Astrocyte of the spinal cord (primary cell): Measurements from ENCODE around the gene MEGF8.

Experiments used
- DNase-seq: peaks from one replicate; pipeline ENCODE4 v3.0.0; 2011; ENCODE audit warnings: low read depth, low spot score
- H3K4me3 ChIP-seq: 2 replicates; pipeline ENCODE4 v1.5.1; 2011; ENCODE audit warnings: low read depth, mild to moderate bottlenecking, low read length, moderate library complexity
- CTCF ChIP-seq: IDR thresholded peaks from 2 replicates; pipeline ENCODE4 v1.5.1; 2012; ENCODE audit warnings: low read depth, mild to moderate bottlenecking, low read length, inconsistent platforms
- in situ Hi-C: cut with HindIII; loops from 2 replicates; pipeline ENCODE4 v1.10.0; 2017; ENCODE audit warnings: low sequenced_read_pairs

Gene MEGF8

GRCh38 chr19:42313840-42314755 is 11.3 kb upstream of the MEGF8 start:
- TF ChIP-seq CTCF = no peak
- H3K4me3 ChIP-seq = no peak overlapping the region
- in situ Hi-C loops = no loop called here
- DNase-seq = no peak

DNA sequence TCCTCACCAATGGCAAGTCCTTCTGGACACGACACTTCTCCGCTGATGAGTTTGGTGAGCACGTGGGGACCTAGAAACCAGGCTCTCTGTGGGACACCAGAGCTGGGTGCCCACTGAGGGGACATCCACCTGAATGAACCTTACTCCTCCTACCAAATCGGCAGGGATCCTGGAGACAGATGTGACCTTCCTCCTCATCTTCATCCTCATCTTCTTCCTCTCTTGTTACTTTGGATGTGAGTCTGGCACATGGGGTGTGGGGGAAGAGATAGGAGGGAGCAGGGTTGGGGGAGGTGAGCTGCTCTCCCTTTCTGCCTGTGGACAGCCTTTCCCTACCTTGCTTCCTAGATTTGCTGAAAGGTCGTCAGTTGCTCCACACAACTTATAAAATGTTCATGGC is 10.4 kb upstream of the MEGF8 start:
- no peak for TF ChIP-seq CTCF
- H3K4me3 ChIP-seq = no peak overlapping the region
- DNase-seq = no peak
- in situ Hi-C loops = no loop called here

GRCh38 chr19:42316223-42317211 is 8.9 kb upstream of the MEGF8 start:
- H3K4me3 ChIP-seq = no peak overlapping the region
- no peak for DNase-seq
- in situ Hi-C loops = no loop called here
- TF ChIP-seq CTCF = no peak

DNA sequence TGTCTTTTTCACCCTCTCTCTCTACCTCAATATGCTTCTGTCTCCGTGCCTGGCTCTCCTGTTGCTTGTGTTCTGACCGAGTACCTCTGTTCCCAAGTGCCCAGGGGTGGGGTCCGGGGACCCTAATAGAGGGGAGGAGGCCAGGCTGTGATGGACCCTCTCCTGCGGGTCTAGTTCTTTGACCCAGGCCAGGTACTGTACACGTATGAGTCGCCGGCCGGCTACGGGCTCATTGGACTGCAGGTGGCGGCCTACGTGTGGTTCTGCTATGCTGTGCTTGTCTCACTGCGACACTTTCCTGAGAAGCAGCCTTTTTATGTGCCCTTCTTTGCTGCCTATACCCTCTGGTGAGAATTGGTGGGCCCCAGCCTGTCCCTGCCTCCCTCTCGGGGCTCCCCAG is 7.9 kb upstream of the MEGF8 start:
- no peak for TF ChIP-seq CTCF
- H3K4me3 ChIP-seq = no peak overlapping the region
- no peak for DNase-seq
- in situ Hi-C loops = no loop called here

DNA sequence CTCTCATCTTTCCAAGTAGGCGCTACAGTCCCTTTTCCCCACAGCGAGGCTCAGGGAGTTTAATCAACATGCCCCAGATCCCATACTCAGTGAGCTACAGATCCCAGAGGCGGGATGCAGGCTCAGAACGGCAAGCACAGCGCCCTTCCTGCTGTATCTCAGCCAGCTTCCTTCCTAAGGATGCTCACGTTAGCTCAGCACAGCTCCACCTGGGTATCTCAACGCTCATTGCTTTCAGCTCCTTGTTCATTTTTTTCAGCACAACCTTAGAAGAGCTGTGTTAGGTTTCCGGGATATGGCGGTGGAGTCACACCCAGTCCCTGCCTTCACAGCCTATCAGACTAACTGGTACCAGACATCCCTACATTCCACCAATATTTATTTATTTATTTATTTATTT is 3.1 kb upstream of the MEGF8 start:
- H3K4me3 ChIP-seq = no peak overlapping the region
- no peak for TF ChIP-seq CTCF
- in situ Hi-C loops = no loop called here
- no peak for DNase-seq

- DNase-seq = no peak
- no peak overlapping the region for H3K4me3 ChIP-seq
- no peak for TF ChIP-seq CTCF
- in situ Hi-C loops = no loop called here
These were observed 2.0 kb upstream of the MEGF8 start for GRCh38 chr19:42323473-42323851.
